IMR-90 (cell line): Measurements from ENCODE around the gene PRKCE. TPM values are rescaled to one million over a fixed set of nuclear protein-coding genes. Genes with fewer than 3 reads are reported as not detected.

Source experiments
- ATAC-seq: fragments of 200-7000 bp; cut with Tn5 transposase; 2 replicates; pipeline ENCODE4 v1.9.1; 2020; ENCODE audit warnings: low read depth, mild to moderate bottlenecking, moderate library complexity
- BruUV-seq: library from RNA; stranded (reverse); fragments of 400-500 nt; replicated peaks from 2 replicates; lab custom pipeline; 2021; lab: Mats Ljungman, UMichigan
- CTCF ChIA-PET: fragments of 300-600 bp; formaldehyde crosslinking; extraction: SDS; loops from one replicate; lab custom pipeline; 2021; ENCODE audit warnings: antibody characterized with exemption; lab: Yijun Ruan, JAX
- POLR2A ChIA-PET: fragments of 300-600 bp; sonication (Branson Sonifier 250); formaldehyde crosslinking; loops from one replicate; lab custom pipeline; 2022; ENCODE audit warnings: antibody characterized with exemption; ENCODE audit not compliant: unreplicated experiment; lab: Charles Lee
- DNase-seq: peaks from one replicate; pipeline ENCODE4 v3.0.0; 2013
- H2AFZ ChIP-seq: replicated peaks from 2 replicates; pipeline ENCODE3; 2013; ENCODE audit warnings: low read length, mild to moderate bottlenecking; ENCODE audit not compliant: poor library complexity
- H2AK5ac ChIP-seq: 2 replicates; pipeline ENCODE4 v1.6.1; 2013; ENCODE audit warnings: low read depth, low read length, inconsistent platforms
- H2AK9ac ChIP-seq: replicated peaks from 2 replicates; pipeline ENCODE3; 2013; ENCODE audit warnings: mild to moderate bottlenecking, low read depth, low read length, moderate library complexity; ENCODE audit not compliant: poor library complexity
- H2BK120ac ChIP-seq: 2 replicates; pipeline ENCODE4 v1.6.1; 2013; ENCODE audit warnings: low read depth, low read length, inconsistent platforms
- H2BK15ac ChIP-seq: 3 replicates; pipeline ENCODE4 v1.6.1; 2013; ENCODE audit warnings: low read depth, low read length, inconsistent platforms
- H2BK20ac ChIP-seq: 2 replicates; pipeline ENCODE4 v1.6.1; 2013; ENCODE audit warnings: low read depth, mild to moderate bottlenecking, inconsistent platforms, low read length, moderate library complexity
- H2BK5ac ChIP-seq: 2 replicates; pipeline ENCODE4 v1.6.1; 2013; ENCODE audit warnings: mild to moderate bottlenecking, low read depth, low read length, inconsistent platforms; ENCODE audit not compliant: poor library complexity, severe bottlenecking
- H3K14ac ChIP-seq: replicated peaks from 2 replicates; pipeline ENCODE4 v1.6.1; 2013; ENCODE audit warnings: low read depth, low read length, inconsistent platforms
- H3K18ac ChIP-seq: 2 replicates; pipeline ENCODE4 v1.6.1; 2013; ENCODE audit warnings: low read depth, low read length, control low read depth
- H3K23ac ChIP-seq: 2 replicates; pipeline ENCODE4 v1.6.1; 2013; ENCODE audit warnings: low read depth, low read length, inconsistent platforms
- H3K27ac ChIP-seq: 2 replicates; pipeline ENCODE4 v1.5.1; 2013; ENCODE audit warnings: mild to moderate bottlenecking, control low read depth, low read length; ENCODE audit not compliant: insufficient read depth
- H3K27me3 ChIP-seq: 2 replicates; pipeline ENCODE4 v1.6.1; 2013; ENCODE audit warnings: low read length; ENCODE audit not compliant: control insufficient read depth, insufficient read depth
- H3K36me3 ChIP-seq: 2 replicates; pipeline ENCODE4 v1.6.1; 2013; ENCODE audit warnings: low read length, mixed read lengths; ENCODE audit not compliant: control insufficient read depth, insufficient read depth
- H3K4ac ChIP-seq: 2 replicates; pipeline ENCODE4 v1.6.1; 2013; ENCODE audit warnings: low read depth, low read length, inconsistent platforms
- H3K4me1 ChIP-seq: 2 replicates; pipeline ENCODE4 v1.6.1; 2013; ENCODE audit warnings: low read length, mixed read lengths; ENCODE audit not compliant: control insufficient read depth, insufficient read depth
- H3K4me2 ChIP-seq: 2 replicates; pipeline ENCODE4 v1.6.1; 2013; ENCODE audit warnings: low read depth, mild to moderate bottlenecking, control low read depth, low read length, moderate library complexity
- H3K4me3 ChIP-seq: 2 replicates; pipeline ENCODE4 v1.5.1; 2013; ENCODE audit warnings: low read depth, mild to moderate bottlenecking, control low read depth, low read length, moderate library complexity; ENCODE audit not compliant: insufficient read depth
- H3K56ac ChIP-seq: 2 replicates; pipeline ENCODE4 v1.6.1; 2013; ENCODE audit warnings: low read length, inconsistent platforms; ENCODE audit not compliant: insufficient read depth; ENCODE audit errors: extremely low read depth
- H3K79me1 ChIP-seq, 2 experiments: 2 replicates each; pipeline ENCODE4 v1.6.1; 2013; ENCODE audit warnings: low read length in 2 of 2, inconsistent platforms in 1 of 2, low read depth in 1 of 2
- H3K9ac ChIP-seq: 2 replicates; pipeline ENCODE4 v1.6.1; 2013; ENCODE audit warnings: low read depth, low read length, control low read depth
- H3K9me1 ChIP-seq: 2 replicates; pipeline ENCODE4 v1.6.1; 2013; ENCODE audit warnings: low read length, inconsistent platforms; ENCODE audit not compliant: insufficient read depth
- H3K9me3 ChIP-seq: 2 replicates; pipeline ENCODE4 v1.6.1; 2013; ENCODE audit warnings: low read length; ENCODE audit not compliant: control insufficient read depth, insufficient read depth
- H4K20me1 ChIP-seq: 2 replicates; pipeline ENCODE4 v1.6.1; 2013; ENCODE audit warnings: low read length, inconsistent platforms; ENCODE audit not compliant: insufficient read depth
- H4K5ac ChIP-seq: 2 replicates; pipeline ENCODE4 v1.6.1; 2013; ENCODE audit warnings: mild to moderate bottlenecking, low read depth, low read length, control low read depth
- H4K8ac ChIP-seq, 2 experiments: 2 replicates each; pipeline ENCODE4 v1.6.1; 2013; ENCODE audit warnings: low read depth in 2 of 2, low read length in 2 of 2, control low read depth in 1 of 2, inconsistent platforms in 1 of 2
- H4K91ac ChIP-seq: 2 replicates; pipeline ENCODE4 v1.6.1; 2013; ENCODE audit warnings: low read depth, low read length, inconsistent platforms; ENCODE audit not compliant: insufficient read depth
- BHLHE40 ChIP-seq: fragments of 150-350 bp; IDR thresholded peaks from 2 replicates; pipeline ENCODE4 v1.6.1; 2016; ENCODE audit warnings: mild to moderate bottlenecking, low read depth, low read length
- CEBPB ChIP-seq: IDR thresholded peaks from 2 replicates; pipeline ENCODE4 v1.6.1; 2012; ENCODE audit warnings: low read depth, low read length, improper control_type of control experiment
- CHD1 ChIP-seq: IDR thresholded peaks from 2 replicates; pipeline ENCODE4 v1.6.1; 2012; ENCODE audit warnings: low read depth, low read length, improper control_type of control experiment
- FOS ChIP-seq: fragments of 150-350 bp; IDR thresholded peaks from 2 replicates; pipeline ENCODE4 v1.6.1; 2016; ENCODE audit warnings: low read depth, low read length
- MAFK ChIP-seq: IDR thresholded peaks from 2 replicates; pipeline ENCODE4 v1.6.1; 2012; ENCODE audit warnings: low read depth, low read length, improper control_type of control experiment
- MAZ ChIP-seq: IDR thresholded peaks from 2 replicates; pipeline ENCODE4 v1.6.1; 2012; ENCODE audit warnings: low read depth, mild to moderate bottlenecking, low read length, improper control_type of control experiment, moderate library complexity, borderline replicate concordance
- MXI1 ChIP-seq: IDR thresholded peaks from 2 replicates; pipeline ENCODE4 v1.6.1; 2012; ENCODE audit warnings: low read depth, mild to moderate bottlenecking, low read length, moderate library complexity, borderline replicate concordance
- NFE2L2 ChIP-seq: fragments of 150-350 bp; IDR thresholded peaks from 2 replicates; pipeline ENCODE4 v1.6.1; 2016; ENCODE audit warnings: low read depth, mild to moderate bottlenecking, low read length
- POLR2A ChIP-seq: IDR thresholded peaks from 2 replicates; pipeline ENCODE4 v1.6.1; 2012; ENCODE audit warnings: mild to moderate bottlenecking, low read depth, low read length
- RAD21 ChIP-seq: IDR thresholded peaks from 2 replicates; pipeline ENCODE4 v1.6.1; 2012; ENCODE audit warnings: low read length, improper control_type of control experiment
- RCOR1 ChIP-seq: IDR thresholded peaks from 2 replicates; pipeline ENCODE4 v1.6.1; 2012; ENCODE audit warnings: mild to moderate bottlenecking, low read length, improper control_type of control experiment; ENCODE audit not compliant: insufficient replicate concordance
- RFX5 ChIP-seq: IDR thresholded peaks from 2 replicates; pipeline ENCODE4 v1.8.0; 2012; ENCODE audit warnings: low read depth, mild to moderate bottlenecking, low read length, moderate library complexity
- SMC3 ChIP-seq: fragments of 150-350 bp; IDR thresholded peaks from 2 replicates; pipeline ENCODE4 v1.6.1; 2016; ENCODE audit warnings: low read depth, mild to moderate bottlenecking, antibody characterized with exemption, low read length, moderate library complexity
- WGBS, 2 experiments: methylation state at CpG; one replicate each; pipeline versions ENCODE4 v1.1.5 to v1.1.7; 2013; ENCODE audit warnings: missing lambda C conversion rate in 2 of 2; ENCODE audit not compliant: insufficient read length in 1 of 2; ENCODE audit errors: extremely low coverage in 2 of 2; 5-methylcytosine and 5-hydroxymethylcytosine counted together
- dilution Hi-C: fragments of 300-500 bp; cut with HindIII; formaldehyde crosslinking; loops from one replicate; pipeline ENCODE4 v1.14.3; 2018; ENCODE audit warnings: low sequenced_read_pairs; ENCODE audit not compliant: unreplicated experiment
- in situ Hi-C: fragments of 300-500 bp; cut with MboI; formaldehyde crosslinking; loops from 3 replicates; pipeline ENCODE4 v1.14.3; 2019; ENCODE audit warnings: low sequenced_read_pairs, inconsistent platforms, mixed read lengths
- intact Hi-C: fragments of 100-400 bp; cut with micrococcal nuclease; formaldehyde crosslinking; loops from 2 replicates; pipeline ENCODE4 v1.10.0; 2022
- polyA plus RNA-seq, 3 experiments: library from polyadenylated mRNA; depleted of rRNA; stranded (reverse); fragments of >200 nt; gene quantifications; 2 replicates each; pipeline ENCODE4 v1.2.3, GENCODE V29; 2012; ENCODE audit warnings: low replicate concordance in 1 of 3
- total RNA-seq: library from RNA; depleted of rRNA; stranded (reverse); fragments of >200 nt; gene quantifications from 2 replicates; pipeline ENCODE4 v1.2.3, GENCODE V29; 2012
- TF ChIP-seq, protein P1 (sequence below): fragments of 150-350 bp; IDR thresholded peaks from 2 replicates; pipeline ENCODE4 v1.6.1; 2017; ENCODE audit warnings: mild to moderate bottlenecking, antibody characterized with exemption, low read length, low read depth
- TF ChIP-seq, protein P2 (sequence below): fragments of 150-350 bp; IDR thresholded peaks from 2 replicates; pipeline ENCODE4 v1.6.1; 2016; ENCODE audit warnings: low read depth, mild to moderate bottlenecking, low read length, moderate library complexity, borderline replicate concordance
- TF ChIP-seq, protein P3 (sequence below): conservative IDR thresholded peaks from 2 replicates; pipeline ENCODE4 v1.5.1; 2012; ENCODE audit warnings: mild to moderate bottlenecking, low read depth, low read length, improper control_type of control experiment

The PRKCE gene
- total and polyA plus RNA-seq, 2 of the 4 experiments (the other 2 are of a cell fraction), result 8.1 to 32.4 TPM

DNA sequence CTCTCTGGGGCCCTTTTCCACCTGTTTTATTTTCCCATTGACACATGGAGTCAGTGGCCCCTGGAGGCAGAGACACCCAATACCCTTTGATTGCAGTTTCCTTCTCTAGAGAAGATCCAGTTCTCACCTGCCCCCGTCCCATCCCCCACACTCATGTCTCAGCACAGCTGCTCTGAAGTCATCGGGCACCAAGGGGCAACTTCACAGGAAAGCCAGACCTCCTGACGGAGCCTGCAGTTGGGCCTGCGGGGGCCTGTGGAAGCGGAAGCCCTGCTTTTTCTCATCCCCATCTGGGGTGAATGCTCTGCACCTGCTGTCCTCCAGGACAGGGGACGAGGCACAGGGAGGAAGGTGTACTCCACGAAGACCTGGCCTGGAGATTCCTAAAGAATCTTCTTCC lies 337.4 kb downstream of the PRKCE start:
- BruUV-seq, result no TSS peak
- no peaks in the 10 kb centered on the region for H3K27me3 ChIP-seq
- ATAC-seq (no peak), DNase-seq (no peak)
- H2AK5ac ChIP-seq, result no peak overlapping the region
- no peak overlapping the region for H2BK120ac ChIP-seq
- H2BK20ac ChIP-seq, result no peak overlapping the region
- H4K20me1 ChIP-seq, result no peaks in the 10 kb centered on the region
- in situ Hi-C loops, result no loop called here
- CTCF ChIA-PET, result no interaction called here
- H3K9me1 ChIP-seq, result peaks cover 16% of the 10 kb centered on the region
- H2BK15ac ChIP-seq, result no peak overlapping the region
- H3K18ac ChIP-seq, result no peak overlapping the region
- peaks cover 9% of the 10 kb centered on the region for H3K36me3 ChIP-seq
- no peak overlapping the region for H3K9ac ChIP-seq
- no peak overlapping the region for H3K4me3 ChIP-seq
- intact Hi-C loops, result no loop called here
- no peak for TF ChIP-seq SMC3
- TF ChIP-seq, protein P1, sequence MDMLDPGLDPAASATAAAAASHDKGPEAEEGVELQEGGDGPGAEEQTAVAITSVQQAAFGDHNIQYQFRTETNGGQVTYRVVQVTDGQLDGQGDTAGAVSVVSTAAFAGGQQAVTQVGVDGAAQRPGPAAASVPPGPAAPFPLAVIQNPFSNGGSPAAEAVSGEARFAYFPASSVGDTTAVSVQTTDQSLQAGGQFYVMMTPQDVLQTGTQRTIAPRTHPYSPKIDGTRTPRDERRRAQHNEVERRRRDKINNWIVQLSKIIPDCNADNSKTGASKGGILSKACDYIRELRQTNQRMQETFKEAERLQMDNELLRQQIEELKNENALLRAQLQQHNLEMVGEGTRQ, result no peak
- no peak for TF ChIP-seq POLR2A
- TF ChIP-seq RCOR1, result no peak
- TF ChIP-seq, protein P2, sequence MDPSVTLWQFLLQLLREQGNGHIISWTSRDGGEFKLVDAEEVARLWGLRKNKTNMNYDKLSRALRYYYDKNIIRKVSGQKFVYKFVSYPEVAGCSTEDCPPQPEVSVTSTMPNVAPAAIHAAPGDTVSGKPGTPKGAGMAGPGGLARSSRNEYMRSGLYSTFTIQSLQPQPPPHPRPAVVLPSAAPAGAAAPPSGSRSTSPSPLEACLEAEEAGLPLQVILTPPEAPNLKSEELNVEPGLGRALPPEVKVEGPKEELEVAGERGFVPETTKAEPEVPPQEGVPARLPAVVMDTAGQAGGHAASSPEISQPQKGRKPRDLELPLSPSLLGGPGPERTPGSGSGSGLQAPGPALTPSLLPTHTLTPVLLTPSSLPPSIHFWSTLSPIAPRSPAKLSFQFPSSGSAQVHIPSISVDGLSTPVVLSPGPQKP, result no peak
- TF ChIP-seq BHLHE40, result no peak
- TF ChIP-seq CHD1, result no peak
- no peak for TF ChIP-seq MXI1
- no peak for TF ChIP-seq FOS
- TF ChIP-seq RFX5, result no peak
- no peak for TF ChIP-seq RAD21
- TF ChIP-seq CEBPB, result no peak
- TF ChIP-seq, protein P3, sequence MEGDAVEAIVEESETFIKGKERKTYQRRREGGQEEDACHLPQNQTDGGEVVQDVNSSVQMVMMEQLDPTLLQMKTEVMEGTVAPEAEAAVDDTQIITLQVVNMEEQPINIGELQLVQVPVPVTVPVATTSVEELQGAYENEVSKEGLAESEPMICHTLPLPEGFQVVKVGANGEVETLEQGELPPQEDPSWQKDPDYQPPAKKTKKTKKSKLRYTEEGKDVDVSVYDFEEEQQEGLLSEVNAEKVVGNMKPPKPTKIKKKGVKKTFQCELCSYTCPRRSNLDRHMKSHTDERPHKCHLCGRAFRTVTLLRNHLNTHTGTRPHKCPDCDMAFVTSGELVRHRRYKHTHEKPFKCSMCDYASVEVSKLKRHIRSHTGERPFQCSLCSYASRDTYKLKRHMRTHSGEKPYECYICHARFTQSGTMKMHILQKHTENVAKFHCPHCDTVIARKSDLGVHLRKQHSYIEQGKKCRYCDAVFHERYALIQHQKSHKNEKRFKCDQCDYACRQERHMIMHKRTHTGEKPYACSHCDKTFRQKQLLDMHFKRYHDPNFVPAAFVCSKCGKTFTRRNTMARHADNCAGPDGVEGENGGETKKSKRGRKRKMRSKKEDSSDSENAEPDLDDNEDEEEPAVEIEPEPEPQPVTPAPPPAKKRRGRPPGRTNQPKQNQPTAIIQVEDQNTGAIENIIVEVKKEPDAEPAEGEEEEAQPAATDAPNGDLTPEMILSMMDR, result no peak
- TF ChIP-seq NFE2L2, result no peak
- TF ChIP-seq MAZ, result no peak
- no peak for TF ChIP-seq MAFK
- no peak overlapping the region for H3K14ac ChIP-seq
- H3K23ac ChIP-seq, result no peak overlapping the region
- H2BK5ac ChIP-seq, result no peak overlapping the region
- H4K5ac ChIP-seq, result no peak overlapping the region
- no peak overlapping the region for H3K4me2 ChIP-seq
- no peak overlapping the region for H4K91ac ChIP-seq
- no peak overlapping the region for H4K8ac ChIP-seq
- H3K4me1 ChIP-seq, result peaks cover 17% of the 10 kb centered on the region
- H3K4ac ChIP-seq, result no peak overlapping the region; the same call in 1 of the 2 replicates
- no peaks in the 10 kb centered on the region for H3K9me3 ChIP-seq
- no peak overlapping the region for H3K27ac ChIP-seq
- no CpG with 5 or more reads among the region's 7 CpGs for WGBS, 2 experiments
- dilution Hi-C loops, result no loop called here
- no peaks in the 10 kb centered on the region for H3K79me1 ChIP-seq
- no peak overlapping the region for H3K56ac ChIP-seq
- H2AFZ ChIP-seq, result no peak overlapping the region
- POLR2A ChIA-PET, result no interaction called here
- no peak overlapping the region for H2AK9ac ChIP-seq
